GM19043 (cell line): ENCODE measurements around the gene TUBGCP6.

ENCODE experiments used
- ATAC-seq: cut with Tn5 transposase; IDR thresholded peaks from one replicate; pipeline ENCODE4 v1.9.1; 2021; ENCODE audit warnings: low read depth; ENCODE audit not compliant: unreplicated experiment

TUBGCP6 gene

DNA sequence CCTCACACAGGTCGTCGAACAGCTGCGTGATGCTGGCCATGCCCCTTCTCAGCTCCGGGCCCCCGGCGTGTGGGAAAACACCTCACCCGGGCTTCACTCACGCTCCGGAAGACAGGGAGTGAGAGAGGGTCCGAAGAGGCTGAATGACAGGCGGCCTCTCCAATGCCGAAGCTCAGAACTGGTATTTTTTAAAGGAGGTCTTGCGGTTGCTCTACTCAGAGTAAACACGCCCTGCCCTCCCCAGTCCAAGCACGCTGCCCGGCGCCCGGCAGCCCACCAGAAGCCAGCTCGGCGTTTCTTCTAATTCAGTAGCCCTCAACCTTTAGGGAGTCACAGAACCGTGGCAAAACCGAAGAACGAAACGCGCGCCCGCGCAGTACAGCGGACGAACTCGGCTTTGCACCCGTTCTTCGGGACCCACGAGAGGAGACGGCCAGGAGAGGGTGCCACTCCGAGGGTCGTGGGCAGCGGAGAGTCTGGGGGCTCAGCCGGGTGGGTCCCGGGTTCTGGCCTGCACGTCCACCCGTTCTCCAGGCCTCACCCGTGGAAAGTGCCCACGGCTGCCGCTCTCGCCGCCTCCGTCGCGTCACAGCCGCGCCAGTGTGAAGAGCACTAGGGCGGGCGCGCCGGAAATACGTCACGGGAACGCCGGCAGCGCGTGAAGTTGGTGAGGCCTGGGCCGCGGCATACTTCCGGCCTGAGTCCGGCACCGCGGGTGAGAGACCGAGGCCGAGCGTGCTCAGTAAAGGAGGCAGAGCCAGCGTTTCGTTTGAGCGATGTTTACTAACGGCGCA is at the start of gene TUBGCP6:
TSS of gene TUBGCP6 (minus strand) at position 604 of the 794 bp plus-strand sequence. CDS start at position 40, 564 bp downstream.
- peak; percentile 61 for ATAC-seq

DNA sequence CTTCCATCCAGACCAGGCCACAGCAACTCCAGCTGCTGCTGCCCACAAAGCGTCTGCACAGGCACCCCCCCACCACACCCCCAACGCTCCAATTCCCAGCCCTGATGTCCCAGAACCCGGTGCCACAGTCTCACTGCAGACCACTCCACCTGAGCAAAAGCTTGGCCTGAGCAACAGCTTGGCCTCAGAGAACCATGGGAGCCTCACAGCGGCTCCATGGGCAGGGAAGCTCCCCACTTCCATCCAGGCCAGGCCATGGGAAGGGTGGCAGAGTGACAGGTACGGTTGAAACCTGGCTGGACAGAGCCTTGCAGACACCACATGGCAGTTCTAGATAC is 49.5 kb upstream of the TUBGCP6 start:
- no peak for ATAC-seq

GRCh38 chr22:50293441-50294318 is 48.9 kb upstream of the TUBGCP6 start:
- no peak for ATAC-seq

GRCh38 chr22:50292643-50293440 is 48.0 kb upstream of the TUBGCP6 start:
- ATAC-seq, result no peak

DNA sequence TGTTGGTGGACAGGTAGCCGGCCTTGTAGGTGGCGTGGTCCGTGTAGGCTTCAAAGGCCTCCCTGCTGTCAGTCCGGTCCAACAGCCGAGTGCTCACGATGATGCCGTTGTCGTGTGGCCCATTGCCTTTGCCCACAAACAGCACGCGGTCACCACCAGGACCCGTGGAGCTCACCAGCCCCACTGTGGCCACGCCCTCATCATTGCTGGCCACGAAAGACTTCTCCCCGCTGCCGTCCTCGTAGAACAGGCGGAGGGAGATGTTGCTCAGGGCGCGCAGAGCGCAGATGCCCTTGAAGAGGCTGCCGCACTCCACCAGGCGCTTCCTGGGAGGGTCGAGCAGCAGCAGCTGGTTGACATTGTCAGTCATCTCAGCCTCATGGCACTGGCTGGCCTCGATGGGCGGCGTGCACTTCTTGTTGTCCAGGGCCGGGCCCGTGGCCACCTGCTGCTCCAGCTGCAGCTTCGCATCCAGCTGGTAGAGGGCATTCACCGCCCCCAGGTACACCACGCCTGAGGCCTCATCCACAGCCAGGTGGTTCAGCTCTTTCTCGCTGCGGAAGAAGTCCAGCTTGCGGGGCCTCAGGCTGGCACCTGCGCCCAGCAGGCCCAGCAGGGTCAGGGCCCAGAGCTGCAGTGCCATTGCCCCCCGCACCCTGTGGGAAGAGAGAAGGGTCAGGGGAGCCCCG is 45.3 kb upstream of the TUBGCP6 start:
- no peak for ATAC-seq

- ATAC-seq, result no peak
Observed at GRCh38 chr22:50289151-50289941, 44.5 kb upstream of the TUBGCP6 start.

- ATAC-seq, result no peak
Observed at GRCh38 chr22:50287731-50288130, 42.9 kb upstream of the TUBGCP6 start.

DNA sequence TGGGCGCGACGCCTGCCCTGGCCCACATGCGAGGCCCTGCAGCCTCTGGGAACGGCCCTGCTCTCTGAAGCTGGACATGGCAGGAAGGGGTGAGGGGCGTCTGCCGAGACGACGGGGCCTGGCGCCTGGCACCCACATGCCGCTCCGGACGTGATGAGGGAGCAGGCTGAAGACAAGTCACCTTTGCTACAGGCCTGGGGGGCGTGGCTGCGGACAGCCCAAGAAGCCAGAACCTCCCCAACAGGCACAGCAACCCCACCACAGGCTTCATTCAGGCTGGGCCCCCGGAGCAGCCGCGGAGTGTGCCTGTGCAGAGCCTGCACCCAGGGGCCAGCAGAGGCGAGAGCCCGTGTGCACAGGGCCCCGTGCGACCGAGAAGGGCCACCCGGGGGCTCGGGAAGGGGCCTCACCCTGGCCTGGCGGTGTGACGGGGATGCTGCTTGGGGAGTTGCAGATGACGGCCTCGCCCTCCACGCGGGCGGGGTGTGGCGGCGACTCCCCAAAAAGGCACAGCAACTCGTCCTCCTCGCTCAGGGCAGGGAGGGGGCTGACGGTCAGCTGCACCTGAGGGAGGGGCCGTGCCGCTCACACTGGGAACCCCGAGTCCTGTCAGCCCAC is 42.0 kb upstream of the TUBGCP6 start:
- no peak for ATAC-seq

GRCh38 chr22:50286275-50286674 is 41.5 kb upstream of the TUBGCP6 start:
- no peak for ATAC-seq

GRCh38 chr22:50285568-50286229 is 40.9 kb upstream of the TUBGCP6 start:
- no peak for ATAC-seq

- no peak for ATAC-seq
Observed at GRCh38 chr22:50284479-50284878, 39.7 kb upstream of the TUBGCP6 start.

DNA sequence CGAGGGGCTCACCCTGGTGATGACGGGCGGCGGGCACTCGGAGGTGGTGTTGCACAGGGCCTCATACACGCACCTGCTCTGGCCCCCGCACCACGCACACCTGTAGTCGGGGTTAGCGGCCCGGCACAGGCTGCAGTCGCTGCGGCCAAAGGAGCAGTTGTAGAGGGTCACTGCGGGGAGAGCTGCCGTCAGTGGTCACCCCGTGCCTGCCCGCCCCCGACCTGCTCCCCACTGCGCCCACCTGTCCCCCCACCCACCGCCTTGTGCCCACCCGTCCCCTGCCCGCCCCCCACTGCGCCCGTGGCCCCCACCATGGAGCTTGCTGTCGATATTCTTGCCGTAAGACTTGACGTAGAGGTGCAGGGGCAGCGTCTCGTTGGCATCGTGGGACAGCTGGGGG is 39.0 kb upstream of the TUBGCP6 start:
- ATAC-seq, result no peak

DNA sequence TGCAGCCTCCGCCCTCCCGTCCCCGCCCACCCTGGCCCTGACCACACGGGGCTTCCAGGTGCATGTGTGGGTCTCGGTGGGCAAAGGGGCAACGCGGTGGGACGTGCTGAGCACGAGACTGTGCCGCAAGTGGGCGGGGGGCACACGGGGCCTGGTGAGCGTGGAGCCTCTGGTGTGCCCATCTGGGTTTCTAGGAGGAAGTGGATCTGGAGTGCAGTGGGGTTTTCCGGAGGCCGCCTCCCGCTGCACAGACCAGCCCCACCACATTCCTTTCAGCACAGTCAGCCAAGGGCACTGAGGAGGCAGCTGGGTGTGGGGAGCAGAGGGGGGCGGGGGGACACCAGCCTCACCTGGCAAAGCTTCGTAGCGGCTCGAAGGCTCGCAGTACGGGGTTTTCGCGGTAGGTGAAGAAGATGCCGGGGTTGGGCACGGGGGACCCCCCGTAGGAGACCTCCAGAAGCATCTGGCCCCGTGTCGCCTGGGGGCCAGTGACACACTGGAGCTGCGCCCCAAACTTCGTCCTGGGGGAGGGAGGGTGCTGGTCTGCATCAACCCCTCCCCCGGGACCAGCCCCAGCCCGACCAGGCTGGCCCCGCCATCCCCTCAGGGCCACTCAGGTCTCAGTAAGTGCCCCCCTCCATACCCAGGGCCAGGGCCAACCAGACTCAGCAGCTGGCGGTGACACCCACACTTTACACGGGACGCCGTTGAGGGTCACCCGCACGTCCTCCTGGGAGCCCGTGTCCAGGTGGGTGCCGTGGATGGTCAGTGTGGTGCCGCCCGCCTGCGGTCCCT is 37.7 kb upstream of the TUBGCP6 start:
- no peak for ATAC-seq

GRCh38 chr22:50281957-50282356 is 37.1 kb upstream of the TUBGCP6 start:
- no peak for ATAC-seq

DNA sequence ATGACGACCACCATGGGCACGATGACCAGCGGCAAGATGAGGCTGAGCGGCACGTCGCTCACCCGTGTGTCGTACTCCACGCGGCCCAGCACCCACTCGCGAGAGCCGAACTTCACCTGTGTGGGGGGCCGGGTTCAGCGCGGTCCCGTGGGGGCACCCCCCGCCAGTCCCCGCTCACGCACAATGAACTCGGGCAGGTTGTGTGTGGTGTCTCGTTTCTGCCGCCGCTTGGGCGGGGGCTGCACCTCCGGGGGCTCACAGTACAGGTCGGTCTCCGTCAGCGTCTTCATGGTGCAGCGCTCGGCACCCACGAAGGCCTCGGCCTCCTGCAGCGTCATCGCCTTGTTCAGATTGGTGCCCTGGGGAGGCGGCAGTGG is 36.5 kb upstream of the TUBGCP6 start:
- no peak for ATAC-seq

DNA sequence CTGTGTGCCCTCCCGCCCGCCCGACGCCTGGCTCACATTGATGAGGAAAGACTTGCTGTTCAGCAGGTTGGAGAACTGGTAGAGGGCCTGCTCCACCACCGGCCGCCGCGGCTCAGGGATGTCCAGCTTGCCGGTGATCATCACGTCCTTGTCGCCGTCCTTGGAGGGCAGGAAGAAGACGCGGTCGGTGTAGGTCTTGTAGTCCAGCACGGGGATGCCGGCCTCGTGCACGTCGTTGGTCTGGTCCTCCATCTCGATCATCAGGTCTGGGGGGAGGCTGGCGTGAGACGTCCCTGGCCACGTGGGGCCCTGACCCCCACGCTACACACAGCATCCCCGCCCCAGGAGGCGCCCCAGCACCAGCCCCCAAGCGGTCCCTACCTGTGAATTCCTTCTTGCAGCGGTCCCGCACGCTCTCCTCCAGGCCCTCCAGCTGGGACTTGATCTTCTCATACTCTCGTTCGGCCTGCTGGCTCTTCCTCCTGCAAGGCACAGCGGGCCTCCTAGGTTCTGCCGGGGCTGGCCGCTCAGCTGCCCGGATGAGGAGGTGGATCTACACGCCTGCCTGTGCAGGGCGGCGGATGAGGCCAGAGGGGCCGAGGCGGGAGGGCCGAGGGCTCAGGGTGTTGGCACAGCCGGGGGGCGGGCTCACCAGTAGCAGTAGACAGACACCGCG is 36.0 kb upstream of the TUBGCP6 start:
- ATAC-seq, result no peak

DNA sequence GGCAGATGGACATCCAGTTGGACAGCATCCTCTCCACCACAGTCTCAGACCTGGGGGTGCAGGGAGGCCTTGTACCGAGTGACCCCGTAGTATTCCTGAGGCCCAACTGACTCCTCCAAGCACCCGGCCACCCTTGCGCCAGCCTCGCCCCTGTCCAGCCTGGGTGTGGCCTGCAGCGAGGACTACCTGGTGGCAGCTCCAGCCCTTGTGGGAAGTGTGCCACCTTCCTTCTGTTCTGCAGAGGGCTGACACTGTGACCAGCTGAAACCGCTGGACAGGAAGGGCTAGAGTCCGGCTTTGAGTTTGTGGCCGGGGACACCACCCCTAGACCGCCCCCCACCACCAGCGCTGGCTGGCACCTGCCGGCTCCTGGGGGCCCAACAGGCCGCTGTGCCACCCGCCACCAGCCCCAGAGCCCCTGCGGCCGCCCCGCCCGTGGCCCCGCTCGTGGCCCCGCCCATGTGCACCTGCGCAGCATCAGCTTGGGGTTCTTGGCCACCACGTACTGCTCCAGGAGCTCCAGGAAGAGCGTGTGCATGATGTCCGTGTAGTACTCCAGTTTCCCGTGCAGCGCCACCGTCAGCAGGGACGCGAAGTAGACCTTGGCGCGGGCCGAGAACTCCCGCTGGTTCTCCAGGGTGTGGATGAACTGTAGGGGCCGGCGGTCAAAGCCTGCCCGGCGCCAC is 35.3 kb upstream of the TUBGCP6 start:
- ATAC-seq, result no peak
